ENCODE data around the gene LGALS14. TPM values are rescaled to one million over a fixed set of nuclear protein-coding genes. Genes with fewer than 3 reads are reported as not detected.
"Not testable (repeated sequence)": the region's sequence is repeated elsewhere in the genome, so short reads cannot be mapped to it uniquely, and the experiment has no call there.

Gene LGALS14
- polyA plus RNA-seq, 1 donor from 2014 or later, result not detected

- no peak overlapping the region for H3K27ac Mint-ChIP-seq
- H3K4me3 Mint-ChIP-seq, result no peak overlapping the region
- H3K27me3 Mint-ChIP-seq, result peaks cover 5% of the 10 kb centered on the region
- no peaks in the 10 kb centered on the region for H3K9me3 Mint-ChIP-seq
- H3K4me1 Mint-ChIP-seq, result peaks cover 0 to 6% (median 4%) of the 10 kb centered on the region in 3 donors
- peaks cover 1% of the 10 kb centered on the region for H3K36me3 Mint-ChIP-seq
Observed at GRCh38 chr19:39680593-39680992, 23.7 kb upstream of the LGALS14 start.

GRCh38 chr19:39681416-39681815, 22.9 kb upstream of the LGALS14 start:
- peaks cover 0 to 6% (median 4%) of the 10 kb centered on the region in 3 donors for H3K4me1 Mint-ChIP-seq
- H3K36me3 Mint-ChIP-seq, result peaks cover 4% of the 10 kb centered on the region
- no peaks in the 10 kb centered on the region for H3K9me3 Mint-ChIP-seq
- H3K27ac Mint-ChIP-seq, result no peak overlapping the region
- H3K27me3 Mint-ChIP-seq, result peaks cover 5% of the 10 kb centered on the region
- H3K4me3 Mint-ChIP-seq, result no peak overlapping the region

- H3K27ac Mint-ChIP-seq, result no peak overlapping the region
- no peaks in the 10 kb centered on the region for H3K9me3 Mint-ChIP-seq
- peaks cover 4% of the 10 kb centered on the region for H3K27me3 Mint-ChIP-seq
Observed at GRCh38 chr19:39684267-39684666, 20.0 kb upstream of the LGALS14 start.

GRCh38 chr19:39686739-39687138, 17.5 kb upstream of the LGALS14 start:
- no peak overlapping the region for H3K4me3 Mint-ChIP-seq
- peaks cover 4% of the 10 kb centered on the region for H3K27me3 Mint-ChIP-seq
- H3K27ac Mint-ChIP-seq, result no peak overlapping the region
- H3K36me3 Mint-ChIP-seq, result peaks cover 6% of the 10 kb centered on the region
- H3K9me3 Mint-ChIP-seq, result peaks cover 0 to 2% (median 0%) of the 10 kb centered on the region in 3 donors
- peaks cover 0 to 5% (median 0%) of the 10 kb centered on the region in 3 donors for H3K4me1 Mint-ChIP-seq

More at GRCh38 chr19:39684267-39684666, 20.0 kb upstream of the LGALS14 start:
- H3K4me3 Mint-ChIP-seq, result no peak overlapping the region
- H3K4me1 Mint-ChIP-seq, result peaks cover 3 to 5% (median 4%) of the 10 kb centered on the region in 3 donors
- H3K36me3 Mint-ChIP-seq, result peaks cover 4% of the 10 kb centered on the region

- not testable (repeated sequence) for H3K36me3 Mint-ChIP-seq, H3K9me3 Mint-ChIP-seq, H3K4me1 Mint-ChIP-seq, H3K4me3 Mint-ChIP-seq, H3K27me3 Mint-ChIP-seq, H3K27ac Mint-ChIP-seq
Observed at GRCh38 chr19:39688637-39689036, 15.6 kb upstream of the LGALS14 start.

- peaks cover 0 to 5% (median 0%) of the 10 kb centered on the region in 3 donors for H3K4me1 Mint-ChIP-seq
- peaks cover 8% of the 10 kb centered on the region for H3K27me3 Mint-ChIP-seq
- H3K27ac Mint-ChIP-seq, result no peak overlapping the region
Observed at GRCh38 chr19:39692166-39692565, 12.1 kb upstream of the LGALS14 start.

GRCh38 chr19:39692822-39693221, 11.5 kb upstream of the LGALS14 start:
- H3K4me3 Mint-ChIP-seq, result no peak overlapping the region
- no peak overlapping the region for H3K27ac Mint-ChIP-seq
- H3K4me1 Mint-ChIP-seq, result peaks cover 0 to 4% (median 0%) of the 10 kb centered on the region in 3 donors
- H3K36me3 Mint-ChIP-seq, result peaks cover 2% of the 10 kb centered on the region
- H3K27me3 Mint-ChIP-seq, result peaks cover 8% of the 10 kb centered on the region
- H3K9me3 Mint-ChIP-seq, result peaks cover 0 to 2% (median 0%) of the 10 kb centered on the region in 3 donors

More at GRCh38 chr19:39692166-39692565, 12.1 kb upstream of the LGALS14 start:
- Mint-ChIP-seq H3K36me3 (peaks cover 2% of the 10 kb centered on the region), H3K9me3 (peaks cover 0 to 2% (median 0%) of the 10 kb centered on the region in 3 donors), H3K4me3 (peak overlapping the region in 1 of 4 donors; percentile 19)

GRCh38 chr19:39695759-39696158, 8.5 kb upstream of the LGALS14 start:
- Mint-ChIP-seq H3K9me3 (no peaks in the 10 kb centered on the region), H3K36me3 (no peaks in the 10 kb centered on the region), H3K27ac (no peak overlapping the region), H3K4me3 (no peak overlapping the region), H3K4me1 (no peaks in the 10 kb centered on the region), H3K27me3 (peaks cover 20% of the 10 kb centered on the region)

- H3K4me1 Mint-ChIP-seq, result no peaks in the 10 kb centered on the region
- H3K9me3 Mint-ChIP-seq, result no peaks in the 10 kb centered on the region
- peaks cover 20% of the 10 kb centered on the region for H3K27me3 Mint-ChIP-seq
- no peak overlapping the region for H3K27ac Mint-ChIP-seq
- no peak overlapping the region for H3K4me3 Mint-ChIP-seq
- H3K36me3 Mint-ChIP-seq, result no peaks in the 10 kb centered on the region
Observed at GRCh38 chr19:39696387-39696786, 7.9 kb upstream of the LGALS14 start.

GRCh38 chr19:39698535-39698934, 5.7 kb upstream of the LGALS14 start:
- H3K27me3 Mint-ChIP-seq, result peaks cover 29% of the 10 kb centered on the region

GRCh38 chr19:39701291-39701690, 3.0 kb upstream of the LGALS14 start:
- H3K36me3 Mint-ChIP-seq, result no peaks in the 10 kb centered on the region
- peaks cover 0 to 3% (median 0%) of the 10 kb centered on the region in 3 donors for H3K9me3 Mint-ChIP-seq
- H3K4me3 Mint-ChIP-seq, result no peak overlapping the region
- no peak overlapping the region for H3K27ac Mint-ChIP-seq
- H3K4me1 Mint-ChIP-seq, result peaks cover 0 to 6% (median 0%) of the 10 kb centered on the region in 3 donors
- H3K27me3 Mint-ChIP-seq, result peaks cover 23% of the 10 kb centered on the region

More at GRCh38 chr19:39698535-39698934, 5.7 kb upstream of the LGALS14 start:
- H3K27ac Mint-ChIP-seq, result no peak overlapping the region
- H3K9me3 Mint-ChIP-seq, result peaks cover 0 to 3% (median 0%) of the 10 kb centered on the region in 3 donors
- H3K4me1 Mint-ChIP-seq, result no peaks in the 10 kb centered on the region
- H3K36me3 Mint-ChIP-seq, result no peaks in the 10 kb centered on the region
- H3K4me3 Mint-ChIP-seq, result no peak overlapping the region

- Mint-ChIP-seq H3K36me3 (no peaks in the 10 kb centered on the region), H3K4me1 (peaks cover 0 to 6% (median 0%) of the 10 kb centered on the region in 3 donors), H3K27me3 (peaks cover 13% of the 10 kb centered on the region), H3K9me3 (peaks cover 0 to 3% (median 0%) of the 10 kb centered on the region in 3 donors), H3K27ac (peak overlapping the region in 1 of 3 donors; percentile 13), H3K4me3 (no peak overlapping the region)
Observed at GRCh38 chr19:39705578-39706188, 1.4 kb downstream of the LGALS14 start.

GRCh38 chr19:39708594-39708993, 4.3 kb downstream of the LGALS14 start:
- Mint-ChIP-seq H3K4me3 (no peak overlapping the region), H3K9me3 (peaks cover 0 to 6% (median 2%) of the 10 kb centered on the region in 3 donors), H3K27ac (no peak overlapping the region), H3K4me1 (peaks cover 0 to 6% (median 0%) of the 10 kb centered on the region in 3 donors), H3K36me3 (peaks cover 4% of the 10 kb centered on the region), H3K27me3 (peaks cover 6% of the 10 kb centered on the region)

- Mint-ChIP-seq H3K36me3 (peaks cover 4% of the 10 kb centered on the region), H3K27ac (no peak overlapping the region), H3K4me3 (no peak overlapping the region), H3K4me1 (peaks cover 0 to 6% (median 0%) of the 10 kb centered on the region in 3 donors), H3K9me3 (peaks cover 0 to 6% (median 2%) of the 10 kb centered on the region in 3 donors), H3K27me3 (peaks cover 6% of the 10 kb centered on the region)
Observed at GRCh38 chr19:39709026-39709872, 5.0 kb downstream of the LGALS14 start.

GRCh38 chr19:39710333-39710890, 6.1 kb downstream of the LGALS14 start:
- Mint-ChIP-seq H3K36me3 (peaks cover 4% of the 10 kb centered on the region), H3K27me3 (peaks cover 8% of the 10 kb centered on the region), H3K9me3 (peaks cover 0 to 6% (median 3%) of the 10 kb centered on the region in 3 donors), H3K27ac (no peak overlapping the region), H3K4me1 (peaks cover 0 to 5% (median 0%) of the 10 kb centered on the region in 3 donors), H3K4me3 (no peak overlapping the region)

Measured in IgD-negative memory B cell (primary cell).